Nucleus accumbens (tissue), 56 donors: ENCODE data around the gene ZNF672.
A peak's percentile ranks its signal among the peaks of the same experiment; 100 is the strongest.

Experiments used
- DNase-seq, 56 donors: peaks; one replicate each; lab custom pipeline; 2025; lab: John Stamatoyannopoulos, UW

Gene ZNF672

GRCh38 chr1:248812736-248813425, 25.1 kb upstream of the ZNF672 start:
- no peak for DNase-seq

GRCh38 chr1:248813546-248813945, 24.5 kb upstream of the ZNF672 start:
- DNase-seq, result no peak

- DNase-seq, result no peak
These were observed 23.7 kb upstream of the ZNF672 start for GRCh38 chr1:248814351-248814750.

- DNase-seq, result no peak
These were observed 22.5 kb upstream of the ZNF672 start for GRCh38 chr1:248815407-248816034.

GRCh38 chr1:248816042-248816851, 21.8 kb upstream of the ZNF672 start:
- no peak for DNase-seq

- DNase-seq, result no peak
These were observed 21.0 kb upstream of the ZNF672 start for GRCh38 chr1:248817065-248817464.

GRCh38 chr1:248818505-248819374, 19.3 kb upstream of the ZNF672 start:
- DNase-seq, result no peak

- no peak for DNase-seq
These were observed 17.9 kb upstream of the ZNF672 start for GRCh38 chr1:248820041-248820585.

GRCh38 chr1:248821101-248821500, 16.9 kb upstream of the ZNF672 start:
- no peak for DNase-seq

- no peak for DNase-seq
These were observed 16.4 kb upstream of the ZNF672 start for GRCh38 chr1:248821641-248822040.

- DNase-seq, result no peak
These were observed 15.6 kb upstream of the ZNF672 start for GRCh38 chr1:248822148-248823032.

- no peak for DNase-seq
These were observed 14.5 kb upstream of the ZNF672 start for GRCh38 chr1:248823517-248824001.

- DNase-seq, result no peak
These were observed 13.7 kb upstream of the ZNF672 start for GRCh38 chr1:248824301-248824700.

- DNase-seq, result no peak
These were observed 13.3 kb upstream of the ZNF672 start for GRCh38 chr1:248824701-248825100.

- no peak for DNase-seq
These were observed 12.9 kb upstream of the ZNF672 start for GRCh38 chr1:248825136-248825535.

- no peak for DNase-seq
These were observed 12.5 kb upstream of the ZNF672 start for GRCh38 chr1:248825573-248825908.

- peak; percentile 64 to 99 (median 94) for DNase-seq
These were observed 11.9 kb upstream of the ZNF672 start, which contains the start of gene SH3BP5L for GRCh38 chr1:248825909-248826760. Gene SH3BP5L, minus strand, starts transcription at chr1:248825915. Its CDS starts 980 bp downstream, at chr1:248824935.

GRCh38 chr1:248828845-248829244, 9.2 kb upstream of the ZNF672 start:
- DNase-seq, result no peak
